Occipital lobe (tissue), 2 donors: ENCODE measurements around the gene AMDHD2. TPM values are rescaled to one million over a fixed set of nuclear protein-coding genes. Genes with fewer than 3 reads are reported as not detected.
"Not testable (repeated sequence)": the region's sequence is repeated elsewhere in the genome, so short reads cannot be mapped to it uniquely, and the experiment has no call there.

Experiments used
- DNase-seq: peaks from one replicate; lab custom pipeline; 2025; lab: John Stamatoyannopoulos, UW
- total RNA-seq: library from RNA; depleted of rRNA; stranded (reverse); fragments of >200 nt; gene quantifications from one replicate; pipeline ENCODE4 v1.2.3, GENCODE V29; 2014

The AMDHD2 gene
- total RNA-seq, 1 donor from 2014 or later: 12.9 TPM

DNA sequence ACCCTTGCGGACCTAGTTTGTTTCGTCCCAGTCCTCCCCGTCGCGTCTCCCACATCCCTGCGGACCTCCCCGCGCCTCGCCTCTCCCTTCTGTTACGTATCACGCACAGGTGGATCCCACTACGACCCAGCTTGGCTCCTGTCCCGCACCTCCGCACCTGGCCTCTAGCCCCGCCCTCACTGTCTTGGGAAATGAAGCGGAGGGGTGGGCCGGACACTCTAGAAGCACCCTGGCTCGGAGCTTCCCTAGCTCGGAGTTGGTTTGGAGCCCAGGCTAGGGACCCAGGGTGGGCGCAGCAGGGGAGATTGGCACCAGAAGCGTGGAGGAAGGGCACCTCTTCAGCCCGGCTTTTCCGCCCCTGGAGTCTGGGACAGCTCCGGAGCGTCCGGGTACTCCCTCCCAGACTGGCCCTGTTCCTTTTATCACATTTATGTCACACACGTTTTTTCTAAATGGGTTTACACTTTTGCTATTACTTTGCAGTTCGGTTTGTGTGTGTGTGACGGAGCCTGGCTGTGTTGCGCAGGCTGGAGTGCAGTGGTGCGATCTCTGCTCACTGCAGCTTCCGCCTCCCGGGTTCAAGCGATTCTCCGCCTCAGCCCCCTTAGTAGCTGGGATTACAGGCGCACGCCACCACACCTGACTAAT, 12.4 kb downstream of the AMDHD2 start:
- no peak for DNase-seq

DNA sequence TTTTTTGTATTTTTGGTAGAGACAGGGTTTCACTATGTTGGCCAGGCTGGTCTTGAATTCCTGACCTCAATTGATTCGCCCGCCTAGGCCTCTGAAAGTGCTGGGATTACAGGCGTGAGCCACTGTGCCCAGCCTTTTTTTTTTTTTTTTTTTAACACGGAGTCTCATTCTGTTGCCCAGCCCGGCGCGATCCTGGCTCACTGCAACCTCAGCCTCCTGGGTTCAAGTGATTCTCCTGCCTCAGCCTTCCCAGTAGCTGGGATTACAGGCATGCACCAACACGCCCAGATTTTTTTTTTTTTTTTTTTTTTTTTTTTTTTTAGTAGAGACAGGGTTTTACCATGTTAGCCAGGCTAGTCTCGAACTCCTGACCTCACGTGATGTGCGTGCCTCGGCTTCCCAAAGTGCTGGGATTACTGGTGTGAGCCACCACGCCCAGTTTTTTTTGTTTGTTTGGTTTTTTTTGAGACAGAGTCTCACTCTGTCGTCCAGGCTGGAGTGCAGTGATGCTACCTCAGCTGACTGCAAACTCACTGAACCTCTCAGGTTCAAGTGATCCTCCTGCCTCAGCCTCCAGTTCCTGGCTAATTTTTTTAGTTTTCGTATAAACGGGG, 13.1 kb downstream of the AMDHD2 start:
- not testable (repeated sequence) for DNase-seq

DNA sequence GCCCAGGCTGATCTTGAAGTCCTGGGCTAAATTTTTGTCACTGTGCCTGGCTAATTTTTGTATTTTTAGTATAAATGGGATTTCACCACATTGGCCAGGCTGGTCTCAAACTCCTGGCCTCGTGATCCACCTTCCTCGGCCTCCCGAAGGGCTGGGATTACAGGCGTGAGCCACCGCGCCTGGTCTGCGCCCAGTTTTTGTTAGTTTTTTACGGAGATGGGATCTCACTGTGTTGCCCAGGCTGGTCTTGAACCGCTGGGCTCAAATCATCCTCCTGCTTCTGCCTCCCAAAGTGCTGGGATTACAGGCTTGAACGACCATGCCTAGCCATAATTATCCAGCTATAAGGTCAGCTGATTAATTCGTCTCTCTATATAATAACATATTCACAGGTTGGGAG, 13.7 kb downstream of the AMDHD2 start:
- no peak for DNase-seq

DNA sequence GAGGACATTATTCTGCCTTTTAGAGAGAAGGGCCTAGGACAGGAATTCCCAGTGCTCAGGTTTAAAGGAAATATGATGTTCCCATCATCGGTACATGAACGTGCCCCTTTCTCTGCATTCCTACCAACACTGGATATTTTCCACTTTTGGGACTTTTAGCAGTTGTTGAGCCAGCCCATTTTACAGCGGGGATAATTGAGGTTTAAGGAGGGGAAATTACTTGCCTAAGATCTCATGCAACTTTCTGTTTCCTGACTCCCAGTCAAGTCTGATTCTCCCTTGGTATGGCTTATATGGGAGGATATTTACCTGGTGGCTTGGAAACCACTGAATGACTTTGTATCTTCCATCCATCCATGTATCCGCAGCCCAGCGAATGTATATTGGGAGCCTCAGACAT, 14.2 kb downstream of the AMDHD2 start:
- DNase-seq: not testable (repeated sequence)

DNA sequence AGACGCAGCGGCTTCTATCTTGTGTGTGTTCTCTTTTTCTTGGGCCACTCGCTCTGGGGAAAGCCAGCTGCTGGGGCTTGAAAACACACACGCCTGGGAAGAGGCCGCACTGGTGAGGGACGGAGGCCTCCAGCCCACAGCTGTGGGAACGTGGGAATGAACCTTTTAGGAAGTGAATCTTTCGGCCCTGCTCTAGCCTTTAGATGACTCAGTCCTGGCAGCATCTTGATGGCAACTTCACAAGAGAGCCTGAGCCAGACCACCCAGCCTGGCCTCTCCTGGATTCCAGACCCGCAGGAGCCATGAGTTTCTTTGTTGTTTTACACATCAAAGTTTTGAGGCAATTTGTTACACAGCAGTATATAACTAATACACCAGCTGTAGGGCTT, 15.4 kb downstream of the AMDHD2 start:
- no peak for DNase-seq

DNA sequence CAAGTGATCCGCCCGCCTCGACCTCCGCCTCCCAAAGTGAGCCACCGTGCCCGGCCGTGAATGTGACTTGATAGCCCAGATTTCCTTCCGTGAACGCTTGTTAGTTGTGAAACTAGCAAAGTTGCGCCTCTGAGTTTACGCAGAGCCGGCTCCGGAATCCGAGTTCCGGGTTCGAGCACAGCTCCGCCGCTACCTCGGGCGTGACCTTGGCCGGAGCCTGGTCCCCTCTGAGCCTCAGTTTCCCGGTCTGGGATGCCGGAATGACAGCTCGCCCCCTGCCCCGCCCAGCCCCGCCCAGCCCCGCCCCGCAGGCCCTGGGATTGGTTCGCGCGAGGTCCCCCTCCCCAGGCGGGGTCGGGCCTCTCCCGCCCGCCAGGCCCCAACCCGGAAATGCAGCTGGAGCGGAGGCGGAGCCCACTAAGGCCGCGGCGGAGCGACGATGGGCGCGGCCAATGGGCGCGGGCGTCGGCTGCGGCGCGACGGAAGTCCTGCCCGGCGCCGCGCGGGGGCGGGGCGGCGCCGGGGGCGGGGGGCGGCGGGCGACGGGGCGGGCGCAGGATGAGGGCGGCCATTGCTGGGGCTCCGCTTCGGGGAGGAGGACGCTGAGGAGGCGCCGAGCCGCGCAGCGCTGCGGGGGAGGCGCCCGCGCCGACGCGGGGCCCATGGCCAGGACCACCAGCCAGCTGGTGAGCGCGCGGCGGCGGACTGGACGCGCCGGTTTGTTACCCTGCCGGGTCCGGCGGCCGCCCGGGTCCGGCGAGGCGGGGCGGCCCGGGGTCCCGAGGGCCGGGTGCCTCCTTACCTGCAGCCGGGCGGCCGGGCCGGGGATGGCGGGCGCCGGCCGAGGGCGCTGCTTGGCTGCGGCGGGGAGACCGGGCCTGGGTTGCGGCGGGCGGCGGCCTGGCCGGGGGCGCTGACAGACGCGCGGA, 17.5 kb downstream of the AMDHD2 start, which contains the start of gene PDPK1:
TSS of gene PDPK1 (plus strand) at position 571 of the 929 bp plus-strand sequence. CDS start at position 663, 92 bp downstream.
- DNase-seq: peak; percentile 94

DNA sequence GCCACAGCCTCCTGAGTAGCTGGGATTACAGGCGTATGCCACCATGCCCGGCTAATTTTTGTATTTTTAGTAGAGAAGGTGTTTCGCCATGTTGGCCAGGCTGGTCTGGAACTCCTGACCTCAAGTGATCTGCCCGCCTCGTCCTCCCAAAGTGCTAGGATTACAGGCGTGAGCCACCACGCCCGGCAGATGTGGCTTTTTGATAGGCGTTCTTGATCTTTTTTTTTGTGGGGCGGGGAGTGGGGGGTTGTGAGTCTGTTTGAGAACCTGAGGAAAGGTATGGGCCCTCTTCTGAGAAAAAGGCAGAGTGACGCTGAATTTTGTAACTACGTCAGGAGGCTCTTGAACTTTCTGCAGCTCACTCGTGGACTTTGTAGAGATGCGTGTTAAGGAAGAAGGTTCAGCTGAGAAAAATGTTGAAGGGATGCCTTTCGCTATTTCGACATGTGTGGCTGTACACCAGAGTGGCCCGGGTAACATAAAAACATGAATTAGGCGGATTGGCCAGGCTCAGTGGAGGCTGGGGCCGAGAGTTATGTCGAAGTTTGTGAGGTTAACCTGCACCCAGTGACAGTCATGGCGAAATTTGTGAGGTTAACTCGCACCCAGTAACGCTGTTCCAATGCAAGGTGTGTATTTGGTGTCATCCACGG, 19.1 kb downstream of the AMDHD2 start:
- not testable (repeated sequence) for DNase-seq

DNA sequence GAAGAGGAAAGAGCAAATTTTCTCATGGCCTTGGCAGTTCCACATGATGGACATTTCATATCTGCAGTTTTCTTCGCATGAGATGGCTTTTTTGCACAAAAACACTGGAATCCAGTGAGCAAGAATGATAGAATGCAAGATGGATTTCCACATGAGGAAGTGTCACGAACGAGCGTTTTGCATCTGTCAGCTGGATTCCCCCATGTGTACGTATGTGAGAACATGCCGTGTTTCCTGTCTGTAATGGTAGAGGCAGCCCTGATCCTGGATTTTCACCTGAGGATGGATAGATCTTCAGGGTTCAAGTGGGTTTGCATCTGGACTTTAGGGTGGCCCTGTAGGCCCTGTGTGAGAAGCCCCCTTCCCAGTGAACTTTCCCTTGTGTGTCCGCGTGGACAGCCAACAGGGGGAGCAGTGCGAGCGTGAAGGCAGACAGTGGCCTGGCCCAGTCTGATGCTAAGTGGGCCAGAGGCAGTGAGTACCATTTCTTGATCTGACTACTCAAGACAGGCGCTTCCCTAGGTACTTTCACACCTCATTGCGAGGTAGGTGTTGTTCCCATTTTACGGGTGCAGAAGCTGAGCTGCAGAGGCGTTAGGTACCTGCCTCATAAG, 19.8 kb downstream of the AMDHD2 start:
- DNase-seq: not testable (repeated sequence)

DNA sequence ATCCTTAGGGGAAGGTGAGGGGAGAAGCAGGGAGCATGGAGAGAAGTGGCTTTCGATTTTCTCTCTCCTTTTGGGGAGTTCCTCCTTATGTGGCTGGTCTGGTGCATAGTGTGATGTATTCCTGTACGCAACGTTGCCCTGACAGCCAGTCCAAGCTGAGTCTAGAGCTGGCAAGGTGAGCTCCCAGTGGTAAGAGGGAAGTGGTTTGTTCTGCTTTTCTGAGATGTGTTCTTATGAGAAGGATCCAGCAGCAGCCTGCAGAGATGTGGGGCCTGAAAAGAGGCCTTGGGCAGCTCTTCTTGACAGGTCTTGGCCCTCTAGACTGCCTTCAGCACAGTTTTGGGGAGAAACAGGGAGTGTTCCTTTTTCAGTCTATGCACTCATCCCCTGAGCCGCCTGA, 20.7 kb downstream of the AMDHD2 start:
- not testable (repeated sequence) for DNase-seq

DNA sequence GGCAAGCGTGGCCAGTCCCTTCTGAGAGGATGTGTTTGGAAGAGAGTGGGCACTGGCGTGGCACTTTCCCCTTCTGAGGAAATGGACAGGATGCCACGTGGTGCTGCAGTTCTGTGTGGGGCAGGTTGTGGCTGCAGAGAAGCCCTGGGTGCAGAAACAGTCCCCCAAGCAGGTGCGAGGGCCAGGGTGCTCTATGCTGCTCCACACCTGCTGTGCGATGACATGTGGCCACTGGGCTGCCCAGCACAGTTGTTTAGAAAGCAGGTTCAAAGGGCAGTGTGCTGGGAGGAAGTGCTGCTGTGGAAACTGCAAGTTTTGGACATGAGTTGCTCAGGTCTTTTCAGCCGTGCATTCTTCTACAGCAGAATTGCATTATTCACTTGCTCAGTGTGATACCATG, 21.2 kb downstream of the AMDHD2 start:
- DNase-seq: not testable (repeated sequence)

DNA sequence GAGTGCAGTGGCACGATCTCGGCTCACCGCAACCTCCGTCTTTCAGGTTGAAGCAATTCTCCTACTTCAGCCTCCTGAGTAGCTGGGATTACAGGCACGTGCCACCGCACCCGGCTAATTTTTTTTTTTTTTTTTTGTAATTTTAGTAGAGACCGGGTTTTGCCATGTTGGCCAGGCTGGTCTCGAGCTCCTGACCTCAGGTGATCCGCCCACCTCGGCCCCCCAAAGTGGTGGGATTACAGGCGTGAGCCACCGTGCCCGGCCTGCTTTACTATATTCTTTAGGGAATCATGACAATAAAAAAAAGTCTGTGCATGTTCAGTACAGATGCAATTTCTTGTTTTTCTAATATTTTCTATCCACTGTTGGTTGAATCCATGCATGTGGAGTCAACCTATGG, 23.6 kb downstream of the AMDHD2 start:
- not testable (repeated sequence) for DNase-seq

DNA sequence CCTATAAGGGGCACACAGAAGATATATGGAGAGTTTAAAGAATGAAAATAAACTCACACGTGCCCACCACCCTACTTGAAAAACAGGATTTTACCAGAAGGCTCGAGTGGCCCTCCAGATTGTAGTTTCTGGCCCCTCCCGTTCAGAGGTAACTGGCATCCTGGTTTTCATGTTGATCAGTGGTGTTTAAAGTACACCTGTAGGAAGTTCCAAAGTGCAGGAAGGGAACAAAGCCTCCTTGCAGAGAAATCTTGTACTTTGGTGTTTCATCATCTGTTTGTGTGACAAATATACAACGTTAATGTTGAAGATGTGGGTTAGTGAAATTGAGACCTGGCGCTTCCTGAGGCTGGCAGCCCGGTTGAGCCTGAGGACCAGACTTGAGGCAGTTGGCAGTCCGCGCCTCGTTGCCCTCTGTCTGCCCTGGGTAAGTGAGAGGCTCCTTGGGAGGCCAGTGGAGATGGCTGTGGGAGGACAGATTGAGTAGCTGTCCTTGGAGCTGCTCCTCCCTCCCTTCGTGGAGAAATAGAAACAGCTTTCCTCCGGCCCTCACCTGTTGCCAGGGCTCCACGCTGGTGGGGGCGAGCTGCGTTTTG, 30.2 kb downstream of the AMDHD2 start:
- DNase-seq: not testable (repeated sequence)

DNA sequence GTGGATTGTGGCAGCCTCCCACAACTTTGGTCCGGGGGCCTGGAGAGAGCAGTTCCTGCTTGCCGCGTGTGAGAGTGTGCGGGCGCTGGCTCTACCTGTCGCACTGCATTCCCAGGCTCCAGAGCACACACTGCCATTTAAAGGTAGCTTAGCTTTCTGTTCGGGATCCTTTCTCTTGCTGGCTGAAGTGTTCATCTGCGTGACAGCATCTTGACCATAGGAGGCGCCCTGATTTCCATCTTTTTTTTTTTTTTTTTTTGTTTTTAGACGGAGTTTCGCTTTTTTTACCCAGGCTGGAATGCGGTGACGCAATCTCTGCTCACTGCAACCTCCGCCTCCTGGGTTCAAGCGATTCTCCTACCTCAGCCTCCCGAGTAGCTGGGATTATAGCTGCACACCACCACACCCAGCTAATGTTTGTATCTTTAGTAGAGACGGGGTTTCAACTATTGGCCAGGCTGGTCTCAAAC, 31.3 kb downstream of the AMDHD2 start:
- DNase-seq: not testable (repeated sequence)

DNA sequence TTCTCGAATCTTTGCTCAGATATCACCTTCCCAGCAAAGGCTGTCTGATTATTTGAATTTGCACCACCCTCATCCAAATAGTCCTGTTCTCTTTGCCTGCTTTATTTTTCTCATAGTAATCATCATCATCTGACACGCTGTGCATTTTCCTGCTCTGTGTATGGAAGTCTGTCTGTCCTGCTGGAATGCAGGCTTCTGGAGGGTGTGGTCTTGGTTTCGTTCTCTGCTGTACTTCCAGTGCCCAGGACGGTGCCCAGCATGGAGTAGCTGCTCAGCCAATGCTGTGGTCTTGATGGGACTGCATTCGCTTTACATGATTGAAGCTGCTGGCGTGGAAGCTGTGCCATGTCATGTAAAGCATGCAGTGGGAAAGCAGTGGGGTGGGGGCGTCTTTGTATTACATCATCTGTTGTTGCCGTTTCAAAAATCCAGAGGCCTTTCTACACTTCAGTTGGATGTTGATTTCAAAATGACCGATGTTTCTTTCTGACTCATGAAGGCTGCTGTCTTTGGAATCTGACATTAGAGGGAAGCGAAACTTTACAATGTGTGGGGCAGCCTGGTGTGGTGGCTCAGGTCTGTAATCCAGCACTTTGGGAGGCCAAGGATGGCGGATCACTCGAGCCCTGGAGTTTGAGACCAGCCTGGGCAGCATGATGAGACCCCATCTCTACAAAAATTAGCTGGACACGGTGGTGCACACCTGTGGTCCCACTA, 34.7 kb downstream of the AMDHD2 start:
- not testable (repeated sequence) for DNase-seq

DNA sequence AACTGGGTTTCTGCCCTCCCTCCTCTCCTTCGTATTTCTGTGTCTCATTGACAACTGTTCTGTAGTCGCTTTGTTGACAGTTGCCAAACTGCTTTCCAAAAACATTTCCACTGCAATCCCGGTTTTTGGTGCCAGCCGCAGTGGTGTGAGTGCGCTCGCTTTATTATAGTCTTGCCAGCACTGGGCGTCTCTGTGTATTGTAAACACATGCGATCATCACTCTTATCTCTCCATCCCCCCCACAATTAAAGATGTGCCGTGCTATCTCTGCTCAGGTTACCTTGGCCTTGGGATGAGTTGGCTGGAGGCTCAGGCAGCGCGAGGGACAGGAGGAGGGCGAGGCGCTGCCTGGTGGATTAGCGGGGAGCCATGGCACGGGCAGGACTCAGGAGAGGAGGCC, 37.0 kb downstream of the AMDHD2 start:
- not testable (repeated sequence) for DNase-seq

DNA sequence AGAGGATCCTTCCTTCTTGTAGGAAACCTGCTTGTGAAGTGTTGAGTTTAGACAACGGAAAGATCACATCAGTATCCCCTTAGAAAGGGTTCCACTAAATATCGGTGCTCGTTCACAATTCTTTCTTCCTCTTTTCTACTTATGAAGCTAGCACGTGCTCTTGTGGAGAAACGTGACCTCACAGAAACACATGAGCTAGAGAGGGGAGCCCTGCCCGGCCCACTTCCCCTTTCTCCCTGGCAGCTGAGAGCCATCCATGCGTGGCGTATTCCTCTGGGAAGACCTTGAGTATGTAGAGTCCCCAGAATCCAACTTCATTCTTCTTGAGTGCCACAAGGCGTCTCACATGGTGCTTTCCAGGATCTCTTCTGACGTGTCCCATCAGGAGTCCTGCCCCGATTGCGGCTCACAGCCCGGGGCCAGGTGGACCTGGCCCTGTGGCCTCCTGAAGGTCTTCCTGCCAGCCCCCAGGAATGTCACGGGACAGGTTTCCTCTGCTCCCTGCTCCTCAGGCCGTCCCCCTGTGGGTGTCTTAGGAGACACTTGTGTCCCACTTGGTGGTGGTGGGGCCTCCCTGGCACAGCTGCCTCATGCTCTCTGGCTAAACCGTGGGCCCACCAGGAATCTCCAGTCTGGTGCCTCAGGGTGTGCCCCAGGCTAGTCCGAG, 40.1 kb downstream of the AMDHD2 start:
- DNase-seq: not testable (repeated sequence)

DNA sequence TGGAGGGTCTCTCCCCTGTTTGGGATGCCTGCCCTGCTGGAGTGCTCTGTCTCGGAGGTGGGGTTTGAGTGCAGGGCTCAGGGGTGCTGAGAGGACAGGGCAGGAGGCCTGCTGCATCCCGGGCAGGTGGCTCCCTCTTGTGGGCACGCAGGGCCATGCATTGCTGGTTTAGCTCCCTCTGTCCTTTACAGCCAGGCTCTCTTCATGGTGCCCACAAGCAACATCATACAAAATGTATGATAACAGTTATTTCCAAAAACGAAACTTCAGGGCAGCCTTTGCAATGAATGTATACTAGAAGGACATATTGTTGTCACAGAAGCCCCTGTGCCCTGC, 40.6 kb downstream of the AMDHD2 start:
- DNase-seq: not testable (repeated sequence)

DNA sequence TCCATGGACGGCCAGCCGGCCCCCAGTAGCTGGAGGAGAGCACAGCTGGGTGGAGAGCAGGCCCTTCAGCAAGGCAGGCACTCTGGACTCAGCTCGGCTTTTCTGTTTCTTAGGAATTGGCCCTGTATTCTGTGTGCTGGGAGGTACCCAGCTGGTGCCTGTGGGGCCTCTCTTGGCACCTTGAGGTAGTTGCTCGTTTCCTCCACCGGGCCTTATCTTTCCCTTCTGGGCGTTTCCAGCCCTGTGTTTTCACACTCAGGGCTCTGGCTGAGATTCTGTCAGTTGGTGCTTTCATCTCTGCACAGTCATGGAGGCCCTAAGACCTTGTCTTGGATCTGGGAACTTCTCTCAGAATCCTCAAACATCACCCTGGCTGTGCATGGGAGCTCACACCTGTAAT, 47.3 kb downstream of the AMDHD2 start:
- not testable (repeated sequence) for DNase-seq

DNA sequence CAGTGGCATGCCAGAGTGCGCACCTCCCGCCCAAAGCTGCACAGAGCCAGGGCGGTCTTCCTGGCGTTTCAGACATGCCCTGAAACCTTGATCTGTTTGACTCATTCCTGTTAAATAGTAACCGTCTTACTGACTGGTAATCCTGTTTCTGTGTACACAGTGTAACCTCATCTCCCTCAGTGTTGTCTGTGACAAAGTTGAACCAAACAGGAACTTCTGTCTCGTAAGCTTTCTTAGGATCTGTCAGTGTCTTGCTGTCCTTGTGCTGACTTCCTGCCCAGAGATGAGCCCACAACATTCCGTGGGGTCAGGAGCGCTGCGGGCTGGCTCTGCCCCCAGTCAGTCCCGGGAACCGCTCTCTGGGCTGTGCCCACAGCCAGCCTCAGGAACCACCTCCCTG, 48.4 kb downstream of the AMDHD2 start:
- DNase-seq: not testable (repeated sequence)
